ENCODE data around the gene YAE1. TPM values are rescaled to one million over a fixed set of nuclear protein-coding genes. Genes with fewer than 3 reads are reported as not detected.

YAE1 gene
- total and polyA plus RNA-seq, 2 experiments from 2014 or later: 30.5 to 107 TPM

- Histone ChIP-seq H3F3A (replicated peaks; ENCODE audit: low read depth) (no peaks in the 10 kb centered on the region), H3K79me2 (replicated peaks; ENCODE audit: insufficient read depth) (no peaks in the 10 kb centered on the region), H2AFZ (no peak overlapping the region), H3K36me3 (ENCODE audit: insufficient read depth) (no peaks in the 10 kb centered on the region), H3K4me1 (ENCODE audit: insufficient read depth) (no peaks in the 10 kb centered on the region), H3K9me2 (ENCODE audit: insufficient read depth) (no peaks in the 10 kb centered on the region; the same call in 1 of the 2 replicates), H4K20me1 (replicated peaks; ENCODE audit: insufficient read depth) (no peaks in the 10 kb centered on the region), H3K4me3 (no peak overlapping the region), H3K4me2 (no peak overlapping the region), H3K27ac (ENCODE audit: low read depth) (no peak overlapping the region), H3K27me3 (ENCODE audit: insufficient read depth) (no peaks in the 10 kb centered on the region)
- no peak overlapping the region for H3K27ac Mint-ChIP-seq
- H3K36me3 Mint-ChIP-seq (ENCODE audit: low read depth): peaks cover 13% of the 10 kb centered on the region
- peaks cover 15% of the 10 kb centered on the region for H3K9me3 Mint-ChIP-seq
- TF ChIP-seq ZNF114 (CRISPR knock-in tag; IDR thresholded peaks at IDR 0.05): no peak
- no peaks in the 10 kb centered on the region for H3K4me1 Mint-ChIP-seq
- ATAC-seq: no peak
- H3K4me3 Mint-ChIP-seq: no peak overlapping the region
- H3K27me3 Mint-ChIP-seq (ENCODE audit: insufficient read depth, low read depth, poor library complexity): peaks cover 2% of the 10 kb centered on the region
- no peak for DNase-seq (ENCODE audit: low spot score)
These were observed 15.8 kb upstream of the YAE1 start for GRCh38 chr7:39550411-39550810.

- DNase-seq (ENCODE audit: low spot score): no peak
- no peak for ATAC-seq
- Histone ChIP-seq H3K36me3 (ENCODE audit: insufficient read depth) (no peaks in the 10 kb centered on the region), H3K4me1 (ENCODE audit: insufficient read depth) (peaks cover 6% of the 10 kb centered on the region; the same call in 1 of the 2 replicates), H3F3A (replicated peaks; ENCODE audit: low read depth) (no peaks in the 10 kb centered on the region), H3K27ac (ENCODE audit: low read depth) (no peak overlapping the region), H3K4me2 (no peak overlapping the region), H3K9me2 (ENCODE audit: insufficient read depth) (no peaks in the 10 kb centered on the region; the same call in 1 of the 2 replicates), H3K4me3 (no peak overlapping the region), H2AFZ (no peak overlapping the region), H3K79me2 (replicated peaks; ENCODE audit: insufficient read depth) (no peaks in the 10 kb centered on the region), H4K20me1 (replicated peaks; ENCODE audit: insufficient read depth) (no peaks in the 10 kb centered on the region), H3K27me3 (ENCODE audit: insufficient read depth) (no peaks in the 10 kb centered on the region)
- Mint-ChIP-seq H3K36me3 (ENCODE audit: low read depth) (no peaks in the 10 kb centered on the region), H3K27ac (no peak overlapping the region), H3K4me1 (no peaks in the 10 kb centered on the region), H3K4me3 (no peak overlapping the region), H3K9me3 (no peaks in the 10 kb centered on the region; the same call in 1 of the 3 replicates), H3K27me3 (ENCODE audit: insufficient read depth, low read depth, poor library complexity) (peaks cover 2% of the 10 kb centered on the region)
- TF ChIP-seq STAT1 (IDR thresholded peaks at IDR 0.05; ENCODE audit: unreplicated experiment) (no peak), CREB1 (CRISPR knock-in tag; IDR thresholded peaks at IDR 0.05; ENCODE audit: low read depth) (no peak), CTCF (conservative IDR thresholded peaks at IDR 0.05; ENCODE audit: low read depth in 2 of 2) (no peak), NANOG (IDR thresholded peaks at IDR 0.05; ENCODE audit: borderline replicate concordance) (no peak), ZNF462 (CRISPR knock-in tag; IDR thresholded peaks at IDR 0.05) (no peak), ZNF114 (CRISPR knock-in tag; IDR thresholded peaks at IDR 0.05) (no peak), EZH2 (IDR thresholded peaks at IDR 0.05; ENCODE audit: low read depth, unreplicated experiment) (no peak), POLR2AphosphoS5 (IDR thresholded peaks at IDR 0.05; ENCODE audit: low read depth) (no peak), ZNF331 (CRISPR knock-in tag; IDR thresholded peaks at IDR 0.05; ENCODE audit: low read depth) (no peak), REST (IDR thresholded peaks at IDR 0.05; ENCODE audit: unreplicated experiment) (no peak)
These were observed 12.8 kb upstream of the YAE1 start for GRCh38 chr7:39553436-39553835.

Data from GM23338 (cell line).